Thoracic aorta (tissue), 2 donors: Measurements from ENCODE around the gene SAC3D1. TPM values are rescaled to one million over a fixed set of nuclear protein-coding genes. Genes with fewer than 3 reads are reported as not detected.

ENCODE experiments used
- ATAC-seq: fragments of 150-250 bp; one replicate; pipeline ENCODE4 v1.8.0; 2017; ENCODE audit warnings: low read depth; ENCODE audit not compliant: insufficient number of reproducible peaks, low FRiP score
- DNase-seq: peaks from one replicate; pipeline ENCODE4 v3.0.0-alpha.2; 2020; ENCODE audit warnings: low spot score
- H3K27ac ChIP-seq, 2 donors: fragments of 200-600 bp; sonication (generic); 1 replicate in 1 of 2; 2 replicates in 1 of 2; pipeline ENCODE4 v1.5.1; 2016; ENCODE audit warnings: mild to moderate bottlenecking in 2 of 2, moderate library complexity in 2 of 2
- H3K27me3 ChIP-seq: fragments of 200-600 bp; sonication (generic); replicated peaks from 2 replicates; pipeline ENCODE4 v1.6.0; 2016; ENCODE audit warnings: mild to moderate bottlenecking; ENCODE audit not compliant: insufficient read depth
- H3K36me3 ChIP-seq: fragments of 200-600 bp; sonication (generic); one replicate; pipeline ENCODE4 v1.5.1; 2016
- H3K4me1 ChIP-seq, 2 donors: fragments of 200-600 bp; sonication (generic); 1 replicate in 1 of 2; 2 replicates in 1 of 2; pipeline versions ENCODE4 v1.5.1 to v1.6.0; 2016; ENCODE audit warnings: low read depth in 2 of 2, mild to moderate bottlenecking in 1 of 2; ENCODE audit not compliant: control insufficient read depth in 1 of 2
- H3K4me3 ChIP-seq: fragments of 200-600 bp; sonication (generic); 2 replicates; pipeline ENCODE4 v1.5.1; 2016; ENCODE audit warnings: mild to moderate bottlenecking
- H3K9me3 ChIP-seq: fragments of 200-600 bp; sonication (generic); 2 replicates; pipeline ENCODE4 v1.5.1; 2016
- total RNA-seq, 2 donors: library from RNA; depleted of rRNA; stranded (reverse); fragments of >200 nt; gene quantifications; one replicate each; pipeline versions ENCODE4 v1.1.0 to v1.2.3, GENCODE V29; 2016
- TF ChIP-seq, protein P1 (sequence below): fragments of 200-600 bp; sonication (generic); IDR thresholded peaks from one replicate; pipeline ENCODE4 v1.5.1; 2019; ENCODE audit warnings: antibody characterized with exemption

The SAC3D1 gene
- total RNA-seq, 2 donors from 2014 or later, result 4.7 to 18.0 TPM

DNA sequence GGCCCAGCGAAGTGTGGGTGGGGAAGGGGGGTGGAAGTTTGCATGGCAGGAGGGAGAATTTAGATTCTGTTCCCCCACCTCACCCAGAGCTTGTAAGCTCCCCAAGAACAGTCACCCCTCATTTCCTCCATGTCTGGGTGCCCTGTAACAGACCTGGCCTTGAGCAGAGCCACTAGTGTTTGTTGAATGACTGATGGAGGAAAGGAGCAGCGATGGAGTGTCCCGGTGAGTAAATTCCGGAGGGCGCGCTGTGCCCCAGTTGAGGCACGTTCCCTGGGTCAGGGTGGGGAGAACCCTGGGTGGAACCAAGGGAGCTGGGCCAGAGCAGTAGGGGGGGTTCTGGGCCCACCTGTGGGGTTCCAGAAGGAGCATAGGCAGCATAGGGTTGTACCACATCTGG is 16.5 kb downstream of the SAC3D1 start:
- Histone ChIP-seq H3K9me3 (no peaks in the 10 kb centered on the region), H3K27ac (no peak overlapping the region), H3K27me3 (no peaks in the 10 kb centered on the region), H3K36me3 (no peaks in the 10 kb centered on the region), H3K4me1 (no peaks in the 10 kb centered on the region), H3K4me3 (no peak overlapping the region)
- ATAC-seq (no peak), DNase-seq (no peak)
- TF ChIP-seq, protein P1, sequence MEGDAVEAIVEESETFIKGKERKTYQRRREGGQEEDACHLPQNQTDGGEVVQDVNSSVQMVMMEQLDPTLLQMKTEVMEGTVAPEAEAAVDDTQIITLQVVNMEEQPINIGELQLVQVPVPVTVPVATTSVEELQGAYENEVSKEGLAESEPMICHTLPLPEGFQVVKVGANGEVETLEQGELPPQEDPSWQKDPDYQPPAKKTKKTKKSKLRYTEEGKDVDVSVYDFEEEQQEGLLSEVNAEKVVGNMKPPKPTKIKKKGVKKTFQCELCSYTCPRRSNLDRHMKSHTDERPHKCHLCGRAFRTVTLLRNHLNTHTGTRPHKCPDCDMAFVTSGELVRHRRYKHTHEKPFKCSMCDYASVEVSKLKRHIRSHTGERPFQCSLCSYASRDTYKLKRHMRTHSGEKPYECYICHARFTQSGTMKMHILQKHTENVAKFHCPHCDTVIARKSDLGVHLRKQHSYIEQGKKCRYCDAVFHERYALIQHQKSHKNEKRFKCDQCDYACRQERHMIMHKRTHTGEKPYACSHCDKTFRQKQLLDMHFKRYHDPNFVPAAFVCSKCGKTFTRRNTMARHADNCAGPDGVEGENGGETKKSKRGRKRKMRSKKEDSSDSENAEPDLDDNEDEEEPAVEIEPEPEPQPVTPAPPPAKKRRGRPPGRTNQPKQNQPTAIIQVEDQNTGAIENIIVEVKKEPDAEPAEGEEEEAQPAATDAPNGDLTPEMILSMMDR, result no peak

DNA sequence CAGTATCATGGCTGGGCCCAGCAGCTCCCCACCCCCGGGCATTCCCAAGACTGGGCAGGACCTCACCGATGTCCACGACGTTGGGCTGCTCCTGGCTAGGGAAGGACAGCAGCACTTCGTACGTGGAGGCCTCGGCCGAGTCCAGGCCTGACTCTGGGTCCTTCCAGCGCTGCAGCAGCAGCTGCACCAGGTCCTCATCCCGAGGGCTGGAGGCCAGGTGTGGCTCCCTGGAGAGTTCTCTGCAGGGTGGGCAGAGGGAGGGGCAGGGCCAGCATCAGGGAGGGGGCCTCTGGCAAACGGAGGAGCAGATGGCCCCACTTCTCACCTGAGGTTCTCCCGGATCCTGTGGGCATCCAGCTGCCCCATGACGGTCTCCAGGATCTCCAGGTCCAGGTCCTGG is 17.0 kb downstream of the SAC3D1 start:
- Histone ChIP-seq H3K4me1 (no peaks in the 10 kb centered on the region), H3K9me3 (no peaks in the 10 kb centered on the region), H3K4me3 (no peak overlapping the region), H3K27ac (no peak overlapping the region), H3K27me3 (no peaks in the 10 kb centered on the region), H3K36me3 (no peaks in the 10 kb centered on the region)
- no peak for DNase-seq
- ATAC-seq, result no peak
- TF ChIP-seq, protein P1, result no peak

DNA sequence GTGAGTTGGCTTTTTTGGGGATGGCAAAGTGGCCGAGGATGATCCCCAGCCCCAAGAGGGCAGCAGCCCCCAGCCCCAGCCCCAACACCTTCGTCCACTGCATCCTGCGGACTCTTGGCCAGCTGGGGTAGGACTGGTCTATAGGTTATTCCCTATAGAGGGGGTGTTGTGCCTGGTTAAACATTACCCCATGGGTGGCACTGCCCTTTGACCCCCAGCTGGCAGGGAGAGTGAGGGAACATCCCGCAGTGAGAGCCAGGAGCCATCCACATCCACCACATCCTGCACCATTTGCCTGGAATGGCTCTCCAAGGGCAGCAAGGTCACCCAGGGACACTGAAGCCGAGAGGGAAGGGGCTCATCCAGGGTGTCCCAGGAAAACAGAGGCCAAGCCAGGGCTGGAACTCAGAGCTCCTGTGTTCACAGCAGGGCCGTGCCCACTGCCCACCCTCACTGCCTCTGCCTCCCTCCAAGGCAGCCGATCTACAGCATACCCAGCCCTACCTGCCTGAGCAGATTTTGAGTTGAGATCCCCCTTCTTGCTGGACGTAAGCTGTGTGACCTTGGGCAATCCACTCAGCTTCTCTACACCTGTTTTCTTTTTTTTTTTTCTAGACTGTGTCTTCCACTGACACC is 17.5 kb downstream of the SAC3D1 start, which contains the start of gene NAALADL1:
NAALADL1 (minus strand) TSS at position 135 of the 636 bp plus-strand sequence; CDS start at position 103, 32 bp downstream.
- no peak within 1 kb of the TSS for H3K4me3 ChIP-seq
- TF ChIP-seq, protein P1, result no peak
- H3K27me3 ChIP-seq, result no peaks in the 10 kb centered on the region
- no peaks in the 10 kb centered on the region for H3K4me1 ChIP-seq
- no peak for DNase-seq
- no peaks in the 10 kb centered on the region for H3K36me3 ChIP-seq
- H3K27ac ChIP-seq, result no peak within 1 kb of the TSS
- ATAC-seq, result no peak
- H3K9me3 ChIP-seq, result no peaks in the 10 kb centered on the region

DNA sequence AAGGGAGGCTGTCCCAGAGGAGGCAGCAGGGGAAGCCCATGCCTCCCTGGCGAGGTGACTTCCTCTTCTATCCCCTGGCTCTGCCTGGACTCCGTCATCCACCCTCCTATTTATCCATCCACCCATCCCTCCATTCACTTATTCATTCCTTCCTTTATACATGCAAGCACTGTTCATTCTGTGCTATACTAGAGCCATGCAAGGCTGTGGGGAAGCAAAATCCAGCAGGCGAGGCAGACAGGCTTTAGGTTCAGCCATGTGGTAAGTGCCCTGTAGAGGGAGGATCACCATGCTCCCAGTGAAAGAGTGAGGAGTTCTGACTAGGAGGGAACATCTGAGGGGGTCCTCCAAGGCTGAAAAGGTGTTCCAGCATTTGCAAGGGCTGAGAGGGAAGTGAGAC is 18.5 kb downstream of the SAC3D1 start:
- Histone ChIP-seq H3K9me3 (no peaks in the 10 kb centered on the region), H3K27ac (no peak overlapping the region), H3K36me3 (no peaks in the 10 kb centered on the region), H3K27me3 (no peaks in the 10 kb centered on the region), H3K4me3 (no peak overlapping the region), H3K4me1 (no peaks in the 10 kb centered on the region)
- TF ChIP-seq, protein P1, result no peak
- no peak for ATAC-seq
- no peak for DNase-seq

DNA sequence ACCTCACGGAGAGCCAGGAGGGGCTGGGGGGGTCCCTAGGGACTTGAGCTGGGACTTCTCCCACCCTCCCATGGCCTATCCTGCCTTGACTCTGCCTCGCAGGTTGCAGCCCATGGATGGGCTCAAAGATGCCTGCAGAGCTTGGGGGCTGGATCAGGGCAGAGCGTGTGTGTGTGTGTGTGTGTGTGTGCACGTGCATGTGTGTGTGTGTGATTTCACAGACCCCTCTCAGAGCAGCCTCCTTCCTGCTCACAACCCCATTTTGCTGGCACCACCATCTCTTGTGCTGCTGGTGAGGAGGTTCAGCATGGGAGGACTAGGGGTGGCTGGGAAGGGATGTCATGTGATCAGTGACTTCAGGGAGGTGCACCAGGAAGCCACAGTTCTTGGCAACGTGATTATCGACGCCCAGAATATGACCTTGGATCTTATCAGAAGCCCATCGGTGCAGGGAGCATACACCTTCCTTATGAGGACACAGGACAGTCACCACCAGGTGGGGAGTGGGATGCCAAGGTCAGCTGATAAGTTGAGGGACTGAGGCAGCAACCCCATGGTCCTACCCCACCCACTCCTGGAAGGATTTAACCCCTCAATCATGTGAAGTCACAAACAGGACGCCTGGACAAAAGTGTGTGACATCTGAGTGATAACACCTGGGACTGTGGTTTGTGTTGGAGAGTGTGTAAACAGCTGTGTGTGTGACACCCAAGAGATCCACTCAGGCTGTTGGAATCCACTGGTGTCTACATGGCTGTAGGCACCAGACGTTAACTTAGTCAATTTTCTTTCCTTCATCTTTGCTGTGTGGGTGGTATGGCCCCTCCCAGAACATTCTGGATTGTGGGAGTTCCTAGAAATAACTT is 19.2 kb downstream of the SAC3D1 start:
- Histone ChIP-seq H3K36me3 (no peaks in the 10 kb centered on the region), H3K27ac (no peak overlapping the region), H3K27me3 (no peaks in the 10 kb centered on the region), H3K4me1 (no peaks in the 10 kb centered on the region), H3K4me3 (no peak overlapping the region), H3K9me3 (no peaks in the 10 kb centered on the region)
- ATAC-seq, result no peak
- TF ChIP-seq, protein P1, result no peak
- no peak for DNase-seq
